ENCODE results near the gene OR9Q1.
"Not testable (repeated sequence)": the region's sequence is repeated elsewhere in the genome, so short reads cannot be mapped to it uniquely, and the experiment has no call there.

OR9Q1 gene

GRCh38 chr11:58023435-58023931, at the start of gene OR9Q1:
Gene OR9Q1, plus strand, starts transcription at chr11:58023881. Its CDS starts 155,564 bp downstream, at chr11:58179445.
- no peak for DNase-seq

GRCh38 chr11:57974132-57974531, 49.5 kb upstream of the OR9Q1 start:
- DNase-seq, result no peak

- DNase-seq, result no peak
Observed at GRCh38 chr11:57974848-57975601, 48.7 kb upstream of the OR9Q1 start.

GRCh38 chr11:57977709-57978108, 46.0 kb upstream of the OR9Q1 start:
- DNase-seq, result no peak

- DNase-seq, result no peak
Observed at GRCh38 chr11:57978686-57979531, 44.8 kb upstream of the OR9Q1 start.

- DNase-seq, result no peak
Observed at GRCh38 chr11:57979532-57980079, 44.1 kb upstream of the OR9Q1 start.

GRCh38 chr11:57980201-57980600, 43.5 kb upstream of the OR9Q1 start:
- no peak for DNase-seq

- DNase-seq, result no peak
Observed at GRCh38 chr11:57981536-57981935, 42.1 kb upstream of the OR9Q1 start.

GRCh38 chr11:57982776-57983175, 40.9 kb upstream of the OR9Q1 start:
- DNase-seq, result no peak

- no peak for DNase-seq
Observed at GRCh38 chr11:57983191-57983590, 40.5 kb upstream of the OR9Q1 start.

GRCh38 chr11:57999523-57999922, 24.2 kb upstream of the OR9Q1 start:
- not testable (repeated sequence) for DNase-seq

GRCh38 chr11:58000021-58000420, 23.7 kb upstream of the OR9Q1 start:
- not testable (repeated sequence) for DNase-seq

- no peak for DNase-seq
Observed at GRCh38 chr11:58000699-58001098, 23.0 kb upstream of the OR9Q1 start.

GRCh38 chr11:58003036-58003435, 20.6 kb upstream of the OR9Q1 start:
- no peak for DNase-seq

GRCh38 chr11:58003591-58003990, 20.1 kb upstream of the OR9Q1 start:
- no peak for DNase-seq

- no peak for DNase-seq
Observed at GRCh38 chr11:58004664-58005063, 19.0 kb upstream of the OR9Q1 start.

GRCh38 chr11:58006940-58007339, 16.7 kb upstream of the OR9Q1 start:
- DNase-seq, result no peak

- no peak for DNase-seq
Observed at GRCh38 chr11:58011771-58012170, 11.9 kb upstream of the OR9Q1 start.

- no peak for DNase-seq
Observed at GRCh38 chr11:58024601-58025091, 965 bp downstream of the OR9Q1 start.

GRCh38 chr11:58027341-58027740, 3.7 kb downstream of the OR9Q1 start:
- DNase-seq, result no peak

GRCh38 chr11:58028687-58029411, 5.2 kb downstream of the OR9Q1 start:
- DNase-seq, result no peak

- no peak for DNase-seq
Observed at GRCh38 chr11:58030653-58031052, 7.0 kb downstream of the OR9Q1 start, which contains the start of gene OR6Q1. Gene OR6Q1, plus strand, starts transcription at chr11:58030953. Its CDS starts 0 bp downstream, at chr11:58030953.

GRCh38 chr11:58034471-58034870, 10.8 kb downstream of the OR9Q1 start:
- no peak for DNase-seq
